ENCODE measurements around the gene MOGAT3. TPM values are rescaled to one million over a fixed set of nuclear protein-coding genes. Genes with fewer than 3 reads are reported as not detected.

MOGAT3 gene
- total and polyA plus RNA-seq, 9 of the 15 experiments (the other 6 are each of a cell fraction or from before 2014, with no cell fraction given) = 0.07 to 0.17 (median 0.13) TPM; not detected in 6

DNA sequence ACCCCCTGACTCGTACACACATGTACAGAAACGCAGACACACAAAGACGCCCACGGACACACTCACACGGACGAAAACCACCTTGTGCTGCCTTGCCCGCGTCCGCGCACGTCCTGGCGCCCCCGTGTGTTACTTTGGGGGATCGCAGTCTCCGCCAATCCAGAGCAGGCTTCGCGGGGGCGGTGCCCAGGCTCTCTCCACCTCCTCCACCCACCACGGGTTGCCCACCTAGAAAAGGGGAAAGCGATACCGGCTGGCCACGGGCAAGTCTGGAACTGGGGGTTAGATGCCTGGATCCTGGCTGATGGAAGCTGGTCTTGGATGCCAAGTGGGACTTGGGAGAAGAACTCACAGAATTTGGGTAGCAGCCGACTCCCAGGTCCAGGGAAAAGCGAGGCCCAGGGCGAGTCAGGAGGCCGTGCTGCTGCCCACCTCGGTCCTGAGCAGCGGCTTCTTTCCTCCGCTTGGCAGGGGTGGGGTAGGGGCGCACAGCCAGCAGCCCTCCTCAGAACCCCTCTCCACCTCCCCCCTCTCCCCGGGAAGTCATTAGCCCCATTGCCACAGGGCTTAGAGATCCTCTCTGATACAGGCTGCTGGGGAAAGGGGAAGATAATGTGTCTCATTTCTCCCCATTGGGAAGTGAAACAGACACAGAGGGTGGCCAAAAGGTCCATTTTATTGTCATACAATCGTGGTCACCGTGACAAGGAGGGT lies 30.8 kb downstream of the MOGAT3 start (continued):
- TF ChIP-seq POLR3A (IDR thresholded peaks at IDR 0.05; ENCODE audit: borderline replicate concordance, extremely low read depth, insufficient read depth, insufficient read length) (no peak), KAT7 (CRISPR knock-in tag; IDR thresholded peaks at IDR 0.05; ENCODE audit: borderline replicate concordance) (no peak), HDAC3 (IDR thresholded peaks at IDR 0.05; ENCODE audit: borderline replicate concordance, partially characterized antibody) (no peak), RAD51 (IDR thresholded peaks at IDR 0.05; ENCODE audit: borderline replicate concordance, low read depth) (no peak), TEAD1 (CRISPR knock-in tag; IDR thresholded peaks at IDR 0.05) (0 out of 4 replicates have a peak, but pooled peaks of 1 of the 2 experiments have one; percentile 17), ZNF764 (CRISPR knock-in tag; IDR thresholded peaks at IDR 0.05; ENCODE audit: low read depth) (no peak), VEZF1 (CRISPR knock-in tag; IDR thresholded peaks at IDR 0.05) (0 out of 2 replicates have a peak, but pooled peaks have one; percentile 4), HMGN3 (IDR thresholded peaks at IDR 0.05; ENCODE audit: borderline replicate concordance, extremely low read depth, insufficient read length, low read depth, low read length) (peak; percentile 58), HMGXB4 (CRISPR knock-in tag; IDR thresholded peaks at IDR 0.05) (0 out of 2 replicates have a peak, but pooled peaks have one; percentile 54), ESRRA (IDR thresholded peaks at IDR 0.05; ENCODE audit: borderline replicate concordance, low read depth) (no peak), ZNF586 (CRISPR knock-in tag; conservative IDR thresholded peaks at IDR 0.05) (no peak)
- TF ChIP-seq, protein P1, sequence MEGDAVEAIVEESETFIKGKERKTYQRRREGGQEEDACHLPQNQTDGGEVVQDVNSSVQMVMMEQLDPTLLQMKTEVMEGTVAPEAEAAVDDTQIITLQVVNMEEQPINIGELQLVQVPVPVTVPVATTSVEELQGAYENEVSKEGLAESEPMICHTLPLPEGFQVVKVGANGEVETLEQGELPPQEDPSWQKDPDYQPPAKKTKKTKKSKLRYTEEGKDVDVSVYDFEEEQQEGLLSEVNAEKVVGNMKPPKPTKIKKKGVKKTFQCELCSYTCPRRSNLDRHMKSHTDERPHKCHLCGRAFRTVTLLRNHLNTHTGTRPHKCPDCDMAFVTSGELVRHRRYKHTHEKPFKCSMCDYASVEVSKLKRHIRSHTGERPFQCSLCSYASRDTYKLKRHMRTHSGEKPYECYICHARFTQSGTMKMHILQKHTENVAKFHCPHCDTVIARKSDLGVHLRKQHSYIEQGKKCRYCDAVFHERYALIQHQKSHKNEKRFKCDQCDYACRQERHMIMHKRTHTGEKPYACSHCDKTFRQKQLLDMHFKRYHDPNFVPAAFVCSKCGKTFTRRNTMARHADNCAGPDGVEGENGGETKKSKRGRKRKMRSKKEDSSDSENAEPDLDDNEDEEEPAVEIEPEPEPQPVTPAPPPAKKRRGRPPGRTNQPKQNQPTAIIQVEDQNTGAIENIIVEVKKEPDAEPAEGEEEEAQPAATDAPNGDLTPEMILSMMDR (IDR thresholded peaks at IDR 0.05 in 2 of 3, conservative IDR thresholded peaks at IDR 0.05 in 1 of 3; ENCODE audit: insufficient read depth in 2 of 3, low read depth in 1 of 3, low read length in 3 of 3) = peak; percentile 89 to 98 (median 94)

Measured in K562 (cell line).